Small intestine (tissue), 16 donors: ENCODE measurements around the gene CMTR1. TPM values are rescaled to one million over a fixed set of nuclear protein-coding genes. Genes with fewer than 3 reads are reported as not detected.
A peak's percentile ranks its signal among the peaks of the same experiment; 100 is the strongest.

Experiments used
- DNase-seq, 2 donors: peaks; one replicate each; pipeline versions ENCODE4 v3.0.0 to v3.0.0-alpha.2; 2013
- FAIRE-seq: peaks from 2 replicates; lab custom pipeline; 2012; peaks lifted over from hg19 to GRCh38; lab: Jason Lieb, UNC
- H3K27ac ChIP-seq, 3 donors: one replicate each; pipeline ENCODE4 v1.5.1; 2013; ENCODE audit warnings: low read length in 2 of 3, mild to moderate bottlenecking in 2 of 3, control low read depth in 1 of 3, inconsistent platforms in 1 of 3, low read depth in 1 of 3, moderate library complexity in 1 of 3
- H3K27me3 ChIP-seq, 3 donors: one replicate each; pipeline ENCODE4 v1.6.1; 2013; ENCODE audit warnings: low read length in 3 of 3, inconsistent platforms in 1 of 3; ENCODE audit not compliant: control insufficient read depth in 3 of 3, insufficient read depth in 3 of 3
- H3K36me3 ChIP-seq, 3 donors: one replicate each; pipeline ENCODE4 v1.6.1; 2013; ENCODE audit warnings: low read length in 3 of 3, inconsistent platforms in 1 of 3, low read depth in 1 of 3, mild to moderate bottlenecking in 1 of 3, moderate library complexity in 1 of 3; ENCODE audit not compliant: control insufficient read depth in 3 of 3, insufficient read depth in 2 of 3
- H3K4me1 ChIP-seq, 3 donors: one replicate each; pipeline ENCODE4 v1.6.1; 2013; ENCODE audit warnings: low read length in 2 of 3, inconsistent platforms in 1 of 3, low read depth in 1 of 3, mild to moderate bottlenecking in 1 of 3, moderate library complexity in 1 of 3; ENCODE audit not compliant: control insufficient read depth in 3 of 3, insufficient read depth in 2 of 3
- H3K4me3 ChIP-seq, 3 donors: one replicate each; pipeline ENCODE4 v1.5.1; 2013; ENCODE audit warnings: low read length in 3 of 3, control low read depth in 1 of 3, inconsistent platforms in 1 of 3, low read depth in 1 of 3, mild to moderate bottlenecking in 1 of 3, moderate library complexity in 1 of 3
- H3K9me3 ChIP-seq, 2 donors: one replicate each; pipeline ENCODE4 v1.6.1; 2013; ENCODE audit warnings: low read depth in 1 of 2, low read length in 1 of 2; ENCODE audit not compliant: control insufficient read depth in 2 of 2, insufficient read depth in 1 of 2
- whole genome bisulfite sequencing, 3 donors: extraction: QIAGEN DNeasy Blood & Tissue Kit; methylation state at CpG; one replicate each; pipeline ENCODE4 v1.1.7; 2013; 5-methylcytosine and 5-hydroxymethylcytosine counted together
- long read RNA-seq, 10 donors: transcript quantifications; one replicate each; lab custom pipeline, GENCODE V29; 2026
- polyA plus RNA-seq, 4 donors: library from polyadenylated mRNA; stranded (reverse) in 3 of 4; unstranded in 1 of 4; fragments of 200-250 nt in 3 of 4; fragments of 120-200 nt in 1 of 4; gene quantifications; one replicate each; pipeline versions ENCODE4 v1.2.1 to v1.2.3, GENCODE V29; 2013
- donor health status: healthy with polysubstance abuse.
- donor health status: control.
- donor health status: control.
- donor health status: Bipolar disorder and iron deficiency.
- donor health status: healthy.

CMTR1 gene
- polyA plus RNA-seq = 10 to 100 TPM; 10.8 to 28.7 (median 14.9) TPM
- long read RNA-seq, donor 1, full-length matches to known transcripts = 2 of 7 reads
- long read RNA-seq, donor 1, partial matches to known transcripts = 5 of 7 reads
- long read RNA-seq, donor 1, other reads (novel, unspliced or antisense) = 0 of 7 reads
- long read RNA-seq, donor 2, full-length matches to known transcripts = 1 of 1 reads
- long read RNA-seq, donor 2, partial matches to known transcripts = 0 of 1 reads
- long read RNA-seq, donor 2, other reads (novel, unspliced or antisense) = 0 of 1 reads
- long read RNA-seq, donor 3 = 0 reads
- long read RNA-seq, donor 4 = 0 reads
- long read RNA-seq, donor 5 = 0 reads
- long read RNA-seq, donor 6, full-length matches to known transcripts = 2 of 2 reads
- long read RNA-seq, donor 6, partial matches to known transcripts = 0 of 2 reads
- long read RNA-seq, donor 6, other reads (novel, unspliced or antisense) = 0 of 2 reads
- long read RNA-seq, donor 7, full-length matches to known transcripts = 1 of 1 reads
- long read RNA-seq, donor 7, partial matches to known transcripts = 0 of 1 reads
- long read RNA-seq, donor 7, other reads (novel, unspliced or antisense) = 0 of 1 reads
- long read RNA-seq, donor 8, full-length matches to known transcripts = 2 of 2 reads
- long read RNA-seq, donor 8, partial matches to known transcripts = 0 of 2 reads
- long read RNA-seq, donor 8, other reads (novel, unspliced or antisense) = 0 of 2 reads
- long read RNA-seq, donor 9 = 0 reads
- long read RNA-seq, donor 10, full-length matches to known transcripts = 1 of 22 reads
- long read RNA-seq, donor 10, partial matches to known transcripts = 21 of 22 reads
- long read RNA-seq, donor 10, other reads (novel, unspliced or antisense) = 0 of 22 reads

- Histone ChIP-seq H3K27me3 (no peaks in the 10 kb centered on the region), H3K36me3 (peaks cover 2 to 14% (median 4%) of the 10 kb centered on the region in 3 donors), H3K4me1 (peaks cover 0 to 3% (median 2%) of the 10 kb centered on the region in 3 donors), H3K9me3 (no peaks in the 10 kb centered on the region), H3K4me3 (peak within 1 kb of the TSS; percentile 69 to 87 (median 83)), H3K27ac (peak within 1 kb of the TSS; percentile 64 to 93 (median 90))
- 0% methylated on average over 33 to 61 of the region's 61 CpGs for WGBS, 3 donors
- DNase-seq = peak; percentile 91 to 97
- no peak for FAIRE-seq
Measured at GRCh38 chr6:37432916-37433656, at the start of gene CMTR1. Gene CMTR1 (plus strand): TSS chr6:37433221. CDS start chr6:37435630, 2,409 bp downstream.

- Histone ChIP-seq H3K27ac (no peak overlapping the region), H3K36me3 (peaks cover 7 to 37% (median 14%) of the 10 kb centered on the region in 3 donors), H3K27me3 (no peaks in the 10 kb centered on the region), H3K9me3 (no peaks in the 10 kb centered on the region), H3K4me1 (no peaks in the 10 kb centered on the region), H3K4me3 (no peak overlapping the region)
- DNase-seq (no peak), FAIRE-seq (no peak)
Measured at GRCh38 chr6:37388578-37388977, 44.4 kb upstream of the CMTR1 start.

GRCh38 chr6:37389857-37390256 is 43.2 kb upstream of the CMTR1 start:
- no peak for FAIRE-seq
- peak overlapping the region in 1 of 3 donors; percentile 54 for H3K27ac ChIP-seq
- H3K4me1 ChIP-seq = no peaks in the 10 kb centered on the region
- no peaks in the 10 kb centered on the region for H3K27me3 ChIP-seq
- no peaks in the 10 kb centered on the region for H3K9me3 ChIP-seq
- no peak overlapping the region for H3K4me3 ChIP-seq
- 87 to 100% (median 93%) methylated on average over 3 of the region's 3 CpGs for WGBS, 3 donors
- peaks cover 7 to 32% (median 14%) of the 10 kb centered on the region in 3 donors for H3K36me3 ChIP-seq
- no peak for DNase-seq

GRCh38 chr6:37391120-37391519 is 41.9 kb upstream of the CMTR1 start:
- H3K27ac ChIP-seq = peak overlapping the region in 1 of 3 donors; percentile 54
- DNase-seq (peak; percentile 33), FAIRE-seq (no peak)
- no peaks in the 10 kb centered on the region for H3K9me3 ChIP-seq
- peaks cover 7 to 36% (median 14%) of the 10 kb centered on the region in 3 donors for H3K36me3 ChIP-seq
- no peak overlapping the region for H3K4me3 ChIP-seq
- H3K4me1 ChIP-seq = no peaks in the 10 kb centered on the region
- 29 to 48% (median 47%) methylated on average over 2 of the region's 2 CpGs for WGBS, 3 donors
- no peaks in the 10 kb centered on the region for H3K27me3 ChIP-seq

- no peak for FAIRE-seq
- H3K4me3 ChIP-seq = no peak overlapping the region
- no peak for DNase-seq
- 83 to 87% (median 87%) methylated on average over 1 of the region's 1 CpG for WGBS, 3 donors
- peaks cover 6 to 27% (median 14%) of the 10 kb centered on the region in 3 donors for H3K36me3 ChIP-seq
- H3K4me1 ChIP-seq = no peaks in the 10 kb centered on the region
- no peaks in the 10 kb centered on the region for H3K27me3 ChIP-seq
- H3K9me3 ChIP-seq = no peaks in the 10 kb centered on the region
- no peak overlapping the region for H3K27ac ChIP-seq
Measured at GRCh38 chr6:37392821-37393220, 40.2 kb upstream of the CMTR1 start.

GRCh38 chr6:37393381-37393929 is 39.6 kb upstream of the CMTR1 start:
- Histone ChIP-seq H3K9me3 (no peaks in the 10 kb centered on the region), H3K4me1 (no peaks in the 10 kb centered on the region), H3K27me3 (no peaks in the 10 kb centered on the region), H3K4me3 (no peak overlapping the region), H3K27ac (no peak overlapping the region), H3K36me3 (peaks cover 4 to 25% (median 14%) of the 10 kb centered on the region in 3 donors)
- DNase-seq (peak; percentile 20), FAIRE-seq (no peak)
- WGBS, 3 donors = 21 to 73% (median 49%) methylated on average over 1 of the region's 1 CpG

- WGBS, 3 donors = 89 to 91% (median 90%) methylated on average over 4 of the region's 4 CpGs
- H3K36me3 ChIP-seq = peaks cover 0 to 7% (median 3%) of the 10 kb centered on the region in 3 donors
- no peak for FAIRE-seq
Measured at GRCh38 chr6:37396571-37397180, 36.3 kb upstream of the CMTR1 start.

More at GRCh38 chr6:37396571-37397180, 36.3 kb upstream of the CMTR1 start:
- Histone ChIP-seq H3K4me3 (no peak overlapping the region), H3K27ac (no peak overlapping the region), H3K27me3 (no peaks in the 10 kb centered on the region), H3K9me3 (no peaks in the 10 kb centered on the region), H3K4me1 (no peaks in the 10 kb centered on the region)
- DNase-seq = no peak
